K562 (cell line): Measurements from ENCODE around the gene MCM7. TPM values are rescaled to one million over a fixed set of nuclear protein-coding genes. Genes with fewer than 3 reads are reported as not detected.

Experiments used
- ATAC-seq: fragments of 200-7000 bp; cut with Tn5 transposase; 3 replicates; pipeline ENCODE4 v1.9.1; 2020; ENCODE audit warnings: moderate library complexity
- BruUV-seq: library from RNA; stranded (reverse); fragments of 400-500 nt; replicated peaks from 2 replicates; lab custom pipeline; 2021; lab: Mats Ljungman, UMichigan
- CTCF ChIA-PET: fragments of 300-600 bp; formaldehyde crosslinking; extraction: SDS; loops from one replicate; lab custom pipeline; 2021; ENCODE audit warnings: low intra/inter-chr PET ratio; lab: Yijun Ruan, JAX
- POLR2A ChIA-PET: fragments of 300-600, 350-650 bp; sonication (Branson Sonifier 250); formaldehyde crosslinking; extraction: SDS; loops from one replicate; lab custom pipeline; 2021; ENCODE audit warnings: antibody characterized with exemption, inconsistent platforms; lab: Yijun Ruan, JAX
- DNase-seq, 4 experiments: peaks; one replicate each; pipeline versions ENCODE4 v3.0.0 to v3.0.0-alpha.2; 2011 to 2018; ENCODE audit warnings: low spot score in 3 of 4, mixed read lengths in 3 of 4; ENCODE audit errors: extremely low read depth in 1 of 4
- FAIRE-seq: peaks from 2 replicates; lab custom pipeline; 2011; peaks lifted over from hg19 to GRCh38; lab: Jason Lieb, UNC
- H2AFZ ChIP-seq: 2 replicates; pipeline ENCODE4 v1.6.0; 2011; ENCODE audit warnings: low read depth, low read length, control low read depth, inconsistent platforms
- H3K27ac ChIP-seq: fragments of 200-600 bp; 3 replicates; pipeline ENCODE4 v1.8.0; 2011; ENCODE audit warnings: low read depth, mild to moderate bottlenecking, control low read depth, inconsistent platforms, low read length, moderate library complexity, mixed read lengths; ENCODE audit errors: extremely low read depth
- H3K27me3 ChIP-seq, 2 experiments: fragments of 300-600 bp in 1 of 2; 2 replicates in 1 of 2; 3 replicates in 1 of 2; pipeline versions ENCODE4 v1.6.0 to v1.8.0; 2011; ENCODE audit warnings: inconsistent platforms in 2 of 2, low read length in 2 of 2, mild to moderate bottlenecking in 1 of 2, mixed read lengths in 1 of 2, moderate library complexity in 1 of 2; ENCODE audit not compliant: control insufficient read depth in 2 of 2, insufficient read depth in 2 of 2
- H3K36me3 ChIP-seq: fragments of 300-600 bp; 3 replicates; pipeline ENCODE4 v1.8.0; 2011; ENCODE audit warnings: mild to moderate bottlenecking, low read length, inconsistent platforms; ENCODE audit not compliant: control insufficient read depth, insufficient read depth
- H3K4me1 ChIP-seq, 2 experiments: fragments of 200-600 bp in 1 of 2; replicated peaks in 1 of 2; 2 replicates in 1 of 2; 3 replicates in 1 of 2; pipeline versions ENCODE4 v1.5.1 to v1.8.0; 2011; ENCODE audit warnings: inconsistent platforms in 2 of 2, low read length in 2 of 2, mild to moderate bottlenecking in 1 of 2, mixed read lengths in 1 of 2, moderate library complexity in 1 of 2; ENCODE audit not compliant: control insufficient read depth in 2 of 2, insufficient read depth in 2 of 2
- H3K4me2 ChIP-seq: 2 replicates; pipeline ENCODE4 v1.6.1; 2011; ENCODE audit warnings: low read length, control low read depth, inconsistent platforms, mixed read lengths; ENCODE audit not compliant: insufficient read depth
- H3K4me3 ChIP-seq: fragments of 200-600 bp; sonication (generic), shearing (Covaris generic); 2 replicates; pipeline ENCODE4 v1.5.1; 2016; ENCODE audit warnings: control low read depth, inconsistent platforms
- H3K79me2 ChIP-seq: fragments of 200-600 bp; 3 replicates; pipeline ENCODE4 v1.8.0; 2011; ENCODE audit warnings: low read length, inconsistent platforms; ENCODE audit not compliant: control insufficient read depth, insufficient read depth
- H3K9ac ChIP-seq, 2 experiments: 2 replicates each; pipeline versions ENCODE4 v1.6.0 to v1.6.1; 2011; ENCODE audit warnings: low read depth in 2 of 2, low read length in 2 of 2, control low read depth in 1 of 2, inconsistent platforms in 1 of 2, mild to moderate bottlenecking in 1 of 2, mixed read lengths in 1 of 2; ENCODE audit not compliant: insufficient read depth in 1 of 2
- H3K9me1 ChIP-seq: one replicate; pipeline ENCODE4 v1.6.0; 2011; ENCODE audit warnings: inconsistent platforms, mild to moderate bottlenecking, low read length, moderate library complexity; ENCODE audit not compliant: control insufficient read depth, insufficient read depth
- H3K9me3 ChIP-seq: replicated peaks from 2 replicates; pipeline ENCODE4 v1.5.1; 2011; ENCODE audit warnings: low read depth, low read length, inconsistent platforms; ENCODE audit not compliant: control insufficient read depth, insufficient read depth
- H4K20me1 ChIP-seq: replicated peaks from 2 replicates; pipeline ENCODE4 v1.6.1; 2011; ENCODE audit warnings: low read length, inconsistent platforms, mixed read lengths; ENCODE audit not compliant: control insufficient read depth, insufficient read depth
- BACH1 ChIP-seq: fragments of 200-800 bp; sonication (Bioruptor generic); IDR thresholded peaks from 2 replicates; pipeline ENCODE4 v1.6.1; 2016; ENCODE audit warnings: missing genetic modification characterization, missing compliant biosample characterization
- BCOR ChIP-seq: fragments of 450-650 bp; IDR thresholded peaks from 2 replicates; pipeline ENCODE4 v1.6.1; 2016
- CBFB ChIP-seq: sonication (generic); formaldehyde crosslinking; IDR thresholded peaks from 2 replicates; pipeline ENCODE4 v1.4.0; 2020; ENCODE audit warnings: mild to moderate bottlenecking, missing genetic modification reagents
- CBX2 ChIP-seq: fragments of 200-600 bp; sonication (generic); IDR thresholded peaks from one replicate; pipeline ENCODE4 v1.6.1; 2012; ENCODE audit warnings: mild to moderate bottlenecking, low read length, inconsistent platforms; ENCODE audit not compliant: insufficient read depth, poor library complexity, severe bottlenecking
- CXXC5 ChIP-seq: fragments of 250-450 bp; sonication (Bioruptor Pico); IDR thresholded peaks from 2 replicates; pipeline ENCODE4 v1.8.0; 2022; ENCODE audit warnings: inconsistent platforms, mild to moderate bottlenecking, moderate library complexity
- ETV5 ChIP-seq: sonication (generic); formaldehyde crosslinking; IDR thresholded peaks from 2 replicates; pipeline ENCODE4 v1.4.0; 2020; ENCODE audit warnings: low read depth, mild to moderate bottlenecking, missing genetic modification reagents
- FOXM1 ChIP-seq, 2 experiments: fragments of 450-650 bp in 1 of 2; sonication (generic) in 1 of 2; formaldehyde crosslinking in 1 of 2; IDR thresholded peaks; 2 replicates each; pipeline versions ENCODE4 v1.6.1 to v1.9.0; 2017 to 2022; ENCODE audit warnings: low read depth in 2 of 2, mild to moderate bottlenecking in 2 of 2, missing genetic modification reagents in 1 of 2, moderate library complexity in 1 of 2
- RBFOX2 ChIP-seq: fragments of 200-400 bp; formaldehyde crosslinking; IDR thresholded peaks from 2 replicates; pipeline ENCODE4 v1.6.1; 2017; ENCODE audit warnings: low read depth, mild to moderate bottlenecking, low read length, moderate library complexity
- SOX6 ChIP-seq: fragments of 450-650 bp; IDR thresholded peaks from 2 replicates; pipeline ENCODE4 v1.6.1; 2014; ENCODE audit warnings: mild to moderate bottlenecking
- STAT5A ChIP-seq: IDR thresholded peaks from 2 replicates; pipeline ENCODE4 v1.6.1; 2012; ENCODE audit warnings: low read length, inconsistent platforms, borderline replicate concordance
- SUPT5H ChIP-seq: fragments of 450-650 bp; IDR thresholded peaks from 2 replicates; pipeline ENCODE4 v1.6.1; 2016
- ZNF280A ChIP-seq: fragments of 450-650 bp; IDR thresholded peaks from 2 replicates; pipeline ENCODE4 v1.6.1; 2018; ENCODE audit warnings: mild to moderate bottlenecking, low read depth; ENCODE audit not compliant: partially characterized antibody
- ZNF655 ChIP-seq: fragments of 250-450 bp; sonication (Bioruptor Pico); IDR thresholded peaks from 2 replicates; pipeline ENCODE4 v1.5.0; 2021
- WGBS: fragments of 100-300 bp; shearing (Covaris generic); methylation state at CpG from one replicate; pipeline ENCODE4 v1.1.6; 2016; ENCODE audit warnings: low coverage, mixed read lengths; ENCODE audit not compliant: insufficient coverage; ENCODE audit errors: missing lambda C conversion rate; 5-methylcytosine and 5-hydroxymethylcytosine counted together
- in situ Hi-C: fragments of 300-500 bp; cut with MboI; formaldehyde crosslinking; loops from 4 replicates; pipeline ENCODE4 v1.15.0; 2018; ENCODE audit warnings: inconsistent platforms, mixed read lengths
- intact Hi-C: fragments of 100-400 bp; cut with micrococcal nuclease; formaldehyde crosslinking; loops from 2 replicates; pipeline ENCODE4 v1.14.2; 2022
- polyA plus RNA-seq, 8 experiments: library from polyadenylated mRNA; depleted of rRNA in 4 of 8; stranded (reverse) in 5 of 8; unstranded in 3 of 8; fragments of >200 nt; fragmentation: Nextera tagmentation in 2 of 8; fragmentation: Illumina TruSeq in 1 of 8; extraction: Ambion mirVana in 2 of 8; extraction: Trizol in 1 of 8; gene quantifications; 2 replicates each; pipeline versions ENCODE4 v1.2.1 to v1.2.3, GENCODE V29; 2011 to 2014; ENCODE audit warnings: inconsistent platforms in 1 of 8, missing spikeins in 1 of 8
- total RNA-seq, 7 experiments: library from RNA; depleted of rRNA in 6 of 7; stranded (reverse); fragments of >200 nt in 6 of 7; fragmentation: Illumina TruSeq in 2 of 7; extraction: Trizol in 2 of 7; gene quantifications; 2 replicates each; pipeline versions ENCODE4 v1.2.1 to v1.2.3, GENCODE V29; 2011 to 2021; ENCODE audit warnings: low replicate concordance in 1 of 7

Gene MCM7
- total and polyA plus RNA-seq, 9 of the 15 experiments (the other 6 are each of a cell fraction or from before 2014, with no cell fraction given) = 329 to 856 (median 437) TPM

DNA sequence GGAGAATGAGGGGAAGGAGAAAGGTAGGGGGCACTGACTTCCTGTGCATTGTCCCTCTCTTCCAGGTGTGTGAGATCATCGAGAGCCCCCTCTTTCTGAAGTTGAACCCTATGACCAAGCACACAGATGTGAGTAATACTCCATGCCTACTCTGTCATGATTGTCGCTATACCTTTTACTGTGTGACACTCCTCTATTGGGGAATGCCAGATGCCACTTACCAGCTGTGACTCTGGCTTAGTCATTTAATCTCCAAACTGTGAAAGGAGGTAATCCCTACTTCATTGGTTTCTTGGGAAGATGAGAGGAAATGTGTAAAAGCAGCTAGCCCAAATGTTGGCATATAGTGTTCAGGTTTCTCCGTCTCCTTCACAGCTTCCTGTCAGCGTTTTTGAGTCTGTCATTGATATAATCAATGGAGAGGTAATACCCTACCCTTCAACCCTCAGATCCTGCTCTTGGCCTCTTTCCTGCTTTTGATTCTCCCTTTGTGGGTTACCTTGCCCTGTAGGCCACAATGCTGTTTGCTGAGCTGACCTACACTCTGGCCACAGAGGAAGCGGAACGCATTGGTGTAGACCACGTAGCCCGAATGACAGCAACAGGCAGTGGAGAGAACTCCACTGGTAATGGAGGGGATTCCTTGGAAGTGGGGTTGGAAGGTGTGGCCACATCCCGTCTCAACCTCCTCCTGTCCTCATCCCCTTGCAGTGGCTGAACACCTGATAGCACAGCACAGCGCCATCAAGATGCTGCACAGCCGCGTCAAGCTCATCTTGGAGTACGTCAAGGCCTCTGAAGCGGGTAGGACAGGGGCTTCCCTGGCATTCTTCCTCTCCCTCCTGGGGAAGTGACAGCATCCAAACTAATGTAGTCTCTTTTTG lies 10.4 kb downstream of the MCM7 start (continued):
- no peak for TF ChIP-seq BACH1 (tag)
- TF ChIP-seq ETV5 (CRISPR knock-in tag) = 0 out of 2 replicates have a peak, but pooled peaks have one; percentile 23
- no peak for TF ChIP-seq CBX2
- TF ChIP-seq RBFOX2 = peak; percentile 59; the same call in 1 of the 2 replicates
- TF ChIP-seq, all 486 proteins: peak for 7

- no peaks in the 10 kb centered on the region for H3K27me3 ChIP-seq
- peaks cover 49% of the 10 kb centered on the region for H3K36me3 ChIP-seq
- BruUV-seq = no TSS peak
- DNase-seq = peak in 1 of 4 experiments; percentile 46
- no peaks in the 10 kb centered on the region for H3K9me1 ChIP-seq
- FAIRE-seq = no peak
- ChIA-PET POLR2A (interaction anchor here (0.6 to 7.9 kb wide), 2 partner anchors 11 to 59 kb away, joined by 3 to 115 read pairs; partner anchors contain the start of genes AP4M1, LAMTOR4 and MCM7), CTCF (no interaction called here)
- H4K20me1 ChIP-seq = peaks cover 23% of the 10 kb centered on the region
- peak overlapping the region; percentile 97 for H3K27ac ChIP-seq
- H3K4me2 ChIP-seq = peak overlapping the region; percentile 96
- in situ Hi-C loops = no loop called here
- H3K79me2 ChIP-seq = peaks cover 19% of the 10 kb centered on the region
- H3K4me1 ChIP-seq = peaks cover 23 to 26% of the 10 kb centered on the region in 2 experiments
- 3% methylated on average over 7 of the region's 7 CpGs for WGBS
- H3K4me3 ChIP-seq = peak overlapping the region; percentile 87
- no peaks in the 10 kb centered on the region for H3K9me3 ChIP-seq
- H2AFZ ChIP-seq = peak overlapping the region; percentile 98
- intact Hi-C loops = no loop called here
- H3K9ac ChIP-seq = peak overlapping the region; percentile 96 to 97
- no peak for ATAC-seq
- TF ChIP-seq BCOR (no peak), SUPT5H (peak; percentile 8), ZNF655 (CRISPR knock-in tag) (no peak), ZNF280A (peak; percentile 8), FOXM1 (IDR thresholded peaks at IDR 0.05; ENCODE audit: low read depth) (no peak), FOXM1 (CRISPR knock-in tag; IDR thresholded peaks at IDR 0.05; ENCODE audit: low read depth) (no peak), SOX6 (no peak), STAT5A (no peak), CBFB (CRISPR knock-in tag) (no peak), CXXC5 (CRISPR knock-in tag) (no peak)
Observed at GRCh38 chr7:100089458-100090196, 11.6 kb downstream of the MCM7 start.
